Peyer's patch (tissue), 4 donors: ENCODE measurements around the gene NDUFB10. TPM values are rescaled to one million over a fixed set of nuclear protein-coding genes. Genes with fewer than 3 reads are reported as not detected.
A peak's percentile ranks its signal among the peaks of the same experiment; 100 is the strongest.

Experiments used
- DNase-seq, 3 donors: peaks; one replicate each; pipeline ENCODE4 v3.0.0-alpha.2; 2017 to 2019
- H3K27ac ChIP-seq, 4 donors: fragments of 200-600 bp; sonication (generic); one replicate each; pipeline ENCODE4 v1.5.1; 2016 to 2019
- H3K27me3 ChIP-seq, 2 donors: fragments of 200-600 bp; sonication (generic); one replicate each; pipeline ENCODE4 v1.5.1; 2019
- H3K36me3 ChIP-seq, 3 donors: fragments of 200-600 bp; sonication (generic); one replicate each; pipeline ENCODE4 v1.5.1; 2016 to 2019
- H3K4me1 ChIP-seq, 4 donors: fragments of 200-600 bp; sonication (generic); one replicate each; pipeline ENCODE4 v1.5.1; 2016 to 2019
- H3K4me3 ChIP-seq, 4 donors: fragments of 200-600 bp; sonication (generic); 1 replicate in 3 of 4; 2 replicates in 1 of 4; pipeline ENCODE4 v1.5.1; 2016 to 2019; ENCODE audit warnings: mild to moderate bottlenecking in 1 of 4
- H3K9me3 ChIP-seq, 4 donors: fragments of 200-600 bp; sonication (generic); one replicate each; pipeline ENCODE4 v1.5.1; 2016 to 2019; ENCODE audit warnings: mild to moderate bottlenecking in 1 of 4
- CTCF ChIP-seq, 6 experiments: fragments of 450-650 bp in 4 of 6; fragments of 200-600 bp in 2 of 6; sonication (generic) in 1 of 6; IDR thresholded peaks; one replicate each; pipeline ENCODE4 v1.5.1; 2017 to 2019; ENCODE audit warnings: antibody characterized with exemption in 6 of 6, mild to moderate bottlenecking in 3 of 6, moderate library complexity in 1 of 6
- POLR2A ChIP-seq, 2 donors: fragments of 450-650 bp; IDR thresholded peaks; one replicate each; pipeline ENCODE4 v1.5.1; 2017; ENCODE audit warnings: antibody characterized with exemption in 2 of 2, mild to moderate bottlenecking in 2 of 2, moderate library complexity in 2 of 2
- total RNA-seq, 4 donors: library from RNA; depleted of rRNA; stranded (reverse); fragments of >200 nt; gene quantifications; one replicate each; pipeline ENCODE4 v1.1.0, GENCODE V29; 2016

The NDUFB10 gene
- total RNA-seq, 4 donors from 2014 or later: 55.3 to 373 (median 236) TPM

- DNase-seq: no peak
- TF ChIP-seq CTCF (IDR thresholded peaks at IDR 0.05) (no peak), POLR2A (IDR thresholded peaks at IDR 0.05) (no peak)
- Histone ChIP-seq H3K36me3 (peaks cover 0 to 28% (median 0%) of the 10 kb centered on the region in 3 donors), H3K4me1 (peaks cover 0 to 65% (median 17%) of the 10 kb centered on the region in 4 donors), H3K4me3 (peak overlapping the region; percentile 81 to 92 (median 90)), H3K27me3 (no peaks in the 10 kb centered on the region), H3K27ac (peak overlapping the region; percentile 76 to 97 (median 87)), H3K9me3 (no peaks in the 10 kb centered on the region)
Observed at GRCh38 chr16:1982991-1983543, 23.7 kb downstream of the NDUFB10 start.

GRCh38 chr16:1983544-1984346 is 24.4 kb downstream of the NDUFB10 start, which contains the start of gene GFER:
TSS of gene GFER (plus strand) at chr16:1984193. CDS start at chr16:1984219, 26 bp downstream.
- peak; percentile 78 to 96 (median 94) for DNase-seq
- H3K9me3 ChIP-seq: no peaks in the 10 kb centered on the region
- H3K4me3 ChIP-seq: peak within 1 kb of the TSS; percentile 81 to 92 (median 90)
- peaks cover 0 to 23% (median 0%) of the 10 kb centered on the region in 3 donors for H3K36me3 ChIP-seq
- H3K4me1 ChIP-seq: peaks cover 0 to 65% (median 17%) of the 10 kb centered on the region in 4 donors
- H3K27me3 ChIP-seq: no peaks in the 10 kb centered on the region
- TF ChIP-seq CTCF (IDR thresholded peaks at IDR 0.05) (peak in 5 of 6 experiments; percentile 26 to 46 (median 29)), POLR2A (IDR thresholded peaks at IDR 0.05) (peak; percentile 51 to 55)
- peak within 1 kb of the TSS; percentile 76 to 97 (median 87) for H3K27ac ChIP-seq

GRCh38 chr16:1984347-1985225 is 25.2 kb downstream of the NDUFB10 start:
- Histone ChIP-seq H3K9me3 (no peaks in the 10 kb centered on the region), H3K4me3 (peak overlapping the region; percentile 81 to 92 (median 90)), H3K4me1 (peaks cover 3 to 70% (median 19%) of the 10 kb centered on the region in 4 donors), H3K36me3 (peaks cover 0 to 23% (median 0%) of the 10 kb centered on the region in 3 donors), H3K27me3 (peaks cover 0 to 6% of the 10 kb centered on the region in 2 donors), H3K27ac (peak overlapping the region; percentile 76 to 97 (median 87))
- DNase-seq: peak; percentile 30 to 85 (median 80)
- TF ChIP-seq CTCF (IDR thresholded peaks at IDR 0.05) (no peak), POLR2A (IDR thresholded peaks at IDR 0.05) (peak; percentile 6 to 54)

GRCh38 chr16:1985466-1986150 is 26.3 kb downstream of the NDUFB10 start:
- peak overlapping the region in 3 of 4 donors; percentile 76 to 97 (median 97) for H3K27ac ChIP-seq
- peak in 2 of 3 donors; percentile 77 to 82 for DNase-seq
- TF ChIP-seq POLR2A (IDR thresholded peaks at IDR 0.05) (peak; percentile 76 to 79), CTCF (IDR thresholded peaks at IDR 0.05) (no peak)
- H3K9me3 ChIP-seq: no peaks in the 10 kb centered on the region
- H3K4me3 ChIP-seq: peak overlapping the region in 3 of 4 donors; percentile 81 to 92 (median 91)
- H3K4me1 ChIP-seq: peaks cover 3 to 69% (median 23%) of the 10 kb centered on the region in 4 donors
- peaks cover 0 to 23% (median 0%) of the 10 kb centered on the region in 3 donors for H3K36me3 ChIP-seq
- peaks cover 0 to 14% of the 10 kb centered on the region in 2 donors for H3K27me3 ChIP-seq
